ENCODE results near the gene ALKBH5. TPM values are rescaled to one million over a fixed set of nuclear protein-coding genes. Genes with fewer than 3 reads are reported as not detected.

ALKBH5 gene
- total RNA-seq, 2 donors from 2014 or later = 177 to 193 TPM

DNA sequence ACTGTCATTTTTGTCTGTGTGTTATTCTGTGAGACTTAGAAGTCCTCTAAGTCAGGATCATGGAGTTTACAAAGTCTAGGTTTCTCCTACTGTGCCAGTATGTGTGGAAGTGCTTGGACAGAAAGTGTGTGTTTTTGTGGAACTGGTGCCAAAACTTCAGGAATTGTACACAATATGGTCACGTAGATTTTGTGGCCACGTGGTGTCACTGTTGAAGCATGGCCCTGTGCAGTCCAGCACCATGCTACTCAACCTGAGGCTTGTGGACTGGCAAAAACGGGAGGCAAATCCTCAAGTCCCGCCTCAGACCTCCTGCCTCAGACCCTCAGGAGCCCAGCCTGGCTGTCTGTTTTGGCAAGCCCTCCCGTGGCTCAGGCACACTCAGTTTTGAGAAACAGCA is 16.7 kb upstream of the ALKBH5 start:
- Histone ChIP-seq H3K4me1 (no peaks in the 10 kb centered on the region), H3K27ac (no peak overlapping the region), H3K36me3 (no peaks in the 10 kb centered on the region), H3K27me3 (no peaks in the 10 kb centered on the region), H3K9me3 (no peaks in the 10 kb centered on the region), H3K4me3 (no peak overlapping the region)
- no peak for DNase-seq (ENCODE audit: low spot score)
- TF ChIP-seq, protein P1, sequence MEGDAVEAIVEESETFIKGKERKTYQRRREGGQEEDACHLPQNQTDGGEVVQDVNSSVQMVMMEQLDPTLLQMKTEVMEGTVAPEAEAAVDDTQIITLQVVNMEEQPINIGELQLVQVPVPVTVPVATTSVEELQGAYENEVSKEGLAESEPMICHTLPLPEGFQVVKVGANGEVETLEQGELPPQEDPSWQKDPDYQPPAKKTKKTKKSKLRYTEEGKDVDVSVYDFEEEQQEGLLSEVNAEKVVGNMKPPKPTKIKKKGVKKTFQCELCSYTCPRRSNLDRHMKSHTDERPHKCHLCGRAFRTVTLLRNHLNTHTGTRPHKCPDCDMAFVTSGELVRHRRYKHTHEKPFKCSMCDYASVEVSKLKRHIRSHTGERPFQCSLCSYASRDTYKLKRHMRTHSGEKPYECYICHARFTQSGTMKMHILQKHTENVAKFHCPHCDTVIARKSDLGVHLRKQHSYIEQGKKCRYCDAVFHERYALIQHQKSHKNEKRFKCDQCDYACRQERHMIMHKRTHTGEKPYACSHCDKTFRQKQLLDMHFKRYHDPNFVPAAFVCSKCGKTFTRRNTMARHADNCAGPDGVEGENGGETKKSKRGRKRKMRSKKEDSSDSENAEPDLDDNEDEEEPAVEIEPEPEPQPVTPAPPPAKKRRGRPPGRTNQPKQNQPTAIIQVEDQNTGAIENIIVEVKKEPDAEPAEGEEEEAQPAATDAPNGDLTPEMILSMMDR (IDR thresholded peaks at IDR 0.05) = no peak

- Histone ChIP-seq H3K4me3 (no peak overlapping the region), H3K9me3 (no peaks in the 10 kb centered on the region), H3K27me3 (no peaks in the 10 kb centered on the region), H3K36me3 (no peaks in the 10 kb centered on the region), H3K4me1 (no peaks in the 10 kb centered on the region), H3K27ac (no peak overlapping the region)
- no peak for DNase-seq (ENCODE audit: low spot score)
- TF ChIP-seq, protein P1 (IDR thresholded peaks at IDR 0.05) = no peak
Observed at GRCh38 chr17:18167421-18167820, 16.2 kb upstream of the ALKBH5 start.

DNA sequence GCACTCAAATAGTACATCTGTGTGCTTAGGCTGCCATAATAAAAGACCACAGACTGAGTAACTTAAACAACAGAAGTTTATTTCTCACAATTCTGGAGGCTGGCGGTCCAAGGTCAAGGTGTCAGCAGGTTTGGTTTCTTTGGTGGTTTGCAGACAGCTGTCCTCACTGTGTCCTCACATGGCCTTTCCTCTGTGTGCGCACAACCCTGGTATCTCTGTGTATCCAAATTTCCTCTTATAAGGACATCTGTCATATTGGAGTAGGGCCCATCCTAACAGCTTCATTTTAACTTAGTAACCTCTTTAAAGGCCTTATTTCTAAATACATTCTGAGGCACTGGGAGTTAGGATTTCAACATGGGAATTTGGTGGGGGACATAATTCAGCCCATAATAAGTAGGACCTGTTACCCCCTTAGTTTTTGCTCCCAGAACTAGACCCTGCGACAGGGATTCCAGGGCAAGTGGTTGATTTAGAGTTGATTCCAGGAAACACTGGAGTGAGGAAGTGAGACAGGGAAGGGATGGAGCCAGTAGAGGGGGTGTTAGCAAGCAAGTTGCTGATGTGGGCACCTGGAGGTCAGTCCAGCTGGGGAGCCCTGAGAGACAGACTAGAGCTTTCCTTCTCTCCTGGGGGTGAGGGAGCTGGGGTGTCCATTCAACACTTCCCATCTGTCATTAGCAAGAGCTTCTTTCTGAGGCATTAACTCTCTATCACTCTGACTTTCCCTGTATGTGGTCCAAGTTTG is 10.9 kb upstream of the ALKBH5 start:
- H3K4me1 ChIP-seq = no peaks in the 10 kb centered on the region
- no peaks in the 10 kb centered on the region for H3K27me3 ChIP-seq
- H3K27ac ChIP-seq = no peak overlapping the region
- H3K4me3 ChIP-seq = no peak overlapping the region
- H3K36me3 ChIP-seq = no peaks in the 10 kb centered on the region
- H3K9me3 ChIP-seq = no peaks in the 10 kb centered on the region
- TF ChIP-seq, protein P1 (IDR thresholded peaks at IDR 0.05) = peak in 1 of 2 donors; percentile 14
- DNase-seq (ENCODE audit: low spot score) = no peak

- TF ChIP-seq, protein P1 (IDR thresholded peaks at IDR 0.05) = no peak
Observed at GRCh38 chr17:18173740-18174139, 9.9 kb upstream of the ALKBH5 start.

DNA sequence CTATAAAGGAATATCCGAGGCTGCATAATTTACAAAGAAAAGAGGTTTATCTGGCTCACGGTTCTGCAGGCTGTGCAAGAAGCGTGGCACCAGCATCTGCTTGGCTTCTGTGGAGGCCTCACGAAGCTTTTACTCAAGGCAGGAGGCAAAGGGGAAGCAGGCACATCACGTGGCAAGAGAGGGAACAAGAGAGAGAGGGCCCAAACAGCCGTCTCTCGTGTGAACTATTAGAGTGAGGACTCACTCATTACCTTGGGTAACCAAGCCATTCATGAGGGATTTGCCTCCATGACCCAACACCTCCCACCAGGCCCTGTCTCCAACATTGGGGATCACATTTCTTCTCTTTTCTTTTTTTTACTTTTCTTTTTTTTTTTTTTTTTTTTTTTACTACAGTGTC is 7.5 kb upstream of the ALKBH5 start:
- H3K27me3 ChIP-seq = no peaks in the 10 kb centered on the region
- no peak overlapping the region for H3K27ac ChIP-seq
- H3K9me3 ChIP-seq = no peaks in the 10 kb centered on the region
- H3K36me3 ChIP-seq = no peaks in the 10 kb centered on the region
- H3K4me1 ChIP-seq = no peaks in the 10 kb centered on the region
- DNase-seq (ENCODE audit: low spot score) = no peak
- TF ChIP-seq, protein P1 (IDR thresholded peaks at IDR 0.05) = no peak
- H3K4me3 ChIP-seq = no peak overlapping the region

More at GRCh38 chr17:18173740-18174139, 9.9 kb upstream of the ALKBH5 start:
- Histone ChIP-seq H3K27me3 (no peaks in the 10 kb centered on the region), H3K4me3 (no peak overlapping the region), H3K27ac (no peak overlapping the region), H3K4me1 (no peaks in the 10 kb centered on the region), H3K36me3 (no peaks in the 10 kb centered on the region), H3K9me3 (no peaks in the 10 kb centered on the region)
- DNase-seq (ENCODE audit: low spot score) = no peak

GRCh38 chr17:18177133-18177532 is 6.5 kb upstream of the ALKBH5 start:
- Histone ChIP-seq H3K4me1 (peaks cover 0 to 8% of the 10 kb centered on the region in 2 donors), H3K9me3 (no peaks in the 10 kb centered on the region), H3K4me3 (no peak overlapping the region), H3K27ac (no peak overlapping the region), H3K27me3 (no peaks in the 10 kb centered on the region), H3K36me3 (no peaks in the 10 kb centered on the region)
- TF ChIP-seq, protein P1 (IDR thresholded peaks at IDR 0.05) = no peak
- no peak for DNase-seq (ENCODE audit: low spot score)
